Nucleus accumbens (tissue), 56 donors: Measurements from ENCODE around the gene CDC42.
"Not testable (repeated sequence)": the region's sequence is repeated elsewhere in the genome, so short reads cannot be mapped to it uniquely, and the experiment has no call there.

Experiments used
- DNase-seq, 56 donors: peaks; one replicate each; lab custom pipeline; 2025; lab: John Stamatoyannopoulos, UW

CDC42 gene

DNA sequence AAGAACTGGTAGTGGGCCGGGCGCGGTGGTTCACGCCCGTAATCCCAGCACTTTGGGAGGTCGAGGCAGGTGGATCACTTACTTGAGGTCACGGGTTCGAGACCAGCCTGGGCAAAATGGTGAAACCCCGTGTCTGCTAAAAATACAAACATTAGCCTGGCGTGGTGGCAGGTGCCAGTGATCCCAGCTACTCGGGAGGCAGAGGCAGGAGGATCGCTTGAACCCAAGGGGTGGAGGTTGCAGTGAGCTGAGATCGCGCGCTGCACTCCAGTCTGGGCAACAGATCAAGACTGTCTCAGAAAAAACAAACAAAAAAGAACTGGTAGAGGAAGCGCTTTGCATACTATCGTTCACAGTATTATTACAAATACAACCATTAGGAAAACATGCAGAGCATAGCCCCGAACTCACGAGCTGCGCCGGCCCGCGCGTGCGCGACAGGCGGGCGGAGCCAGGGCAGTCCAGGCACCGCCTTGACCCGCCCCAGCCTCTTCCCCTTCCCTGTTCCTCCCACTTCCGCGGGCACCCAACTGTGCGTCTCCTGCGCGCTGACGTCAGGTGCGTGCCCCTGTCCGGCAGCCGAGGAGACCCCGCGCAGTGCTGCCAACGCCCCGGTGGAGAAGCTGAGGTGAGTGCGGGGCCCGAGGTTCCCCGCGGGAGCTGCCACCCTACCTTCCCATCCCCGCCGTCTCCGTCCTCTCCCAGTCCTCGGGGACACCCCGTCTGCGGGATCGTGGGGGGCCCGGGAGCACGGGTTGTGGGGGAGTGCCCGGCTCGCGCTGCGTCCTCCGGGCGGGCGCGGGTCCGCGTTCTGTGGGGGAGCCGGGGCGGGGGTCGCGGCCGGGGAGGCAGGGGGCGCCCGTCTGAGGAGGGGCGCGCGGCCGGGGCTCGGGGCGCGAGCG, at the start of gene CDC42:
CDC42 (plus strand) TSS at position 595 of the 902 bp plus-strand sequence. CDS start 25,770 bp downstream, outside the sequence.
- DNase-seq, result peak; percentile 62 to 98 (median 93)

GRCh38 chr1:22002875-22003274, 49.6 kb upstream of the CDC42 start:
- not testable (repeated sequence) for DNase-seq

DNA sequence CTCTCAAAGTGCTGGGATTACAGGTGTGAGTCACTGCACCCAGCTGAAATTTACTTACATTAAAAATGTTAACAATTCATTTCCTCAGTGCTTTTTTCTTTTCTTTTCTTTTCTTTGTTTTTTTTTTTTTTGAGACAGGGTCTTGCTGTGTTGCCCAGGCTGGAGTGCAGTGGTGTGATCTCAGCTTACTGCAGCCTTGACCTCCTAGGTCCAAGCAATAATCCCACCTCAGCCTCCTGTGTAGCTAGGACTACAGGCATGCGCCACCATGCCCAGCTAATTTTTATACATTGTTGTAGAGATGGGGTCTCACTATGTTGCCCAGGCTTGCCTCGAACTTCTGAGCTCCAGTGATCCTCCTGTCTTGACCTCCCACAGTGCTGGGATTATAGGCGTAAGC, 48.5 kb upstream of the CDC42 start:
- not testable (repeated sequence) for DNase-seq

- DNase-seq, result peak in 11 of 56 donors; percentile 1 to 39 (median 9)
Measured at GRCh38 chr1:22005261-22006149, 47.0 kb upstream of the CDC42 start.

GRCh38 chr1:22006736-22007135, 45.8 kb upstream of the CDC42 start:
- not testable (repeated sequence) for DNase-seq

DNA sequence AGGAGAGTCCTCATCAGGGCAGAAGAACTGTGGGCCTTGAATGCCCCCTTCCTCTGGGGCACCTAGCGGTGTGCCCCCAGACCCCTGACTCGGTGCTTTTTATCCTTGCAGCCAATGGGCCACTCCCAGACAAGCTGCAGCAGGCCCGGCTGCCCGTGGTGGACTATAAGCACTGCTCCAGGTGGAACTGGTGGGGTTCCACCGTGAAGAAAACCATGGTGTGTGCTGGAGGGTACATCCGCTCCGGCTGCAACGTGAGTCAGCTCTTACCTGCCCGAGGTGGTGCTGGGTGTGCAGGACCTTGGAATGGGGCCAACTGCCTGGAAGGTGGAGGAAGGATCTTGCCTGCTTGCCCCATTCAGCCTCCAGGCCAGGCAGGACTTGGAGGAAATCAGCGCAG, 45.2 kb upstream of the CDC42 start:
- not testable (repeated sequence) for DNase-seq

- DNase-seq, result not testable (repeated sequence)
Measured at GRCh38 chr1:22009566-22009965, 42.9 kb upstream of the CDC42 start.

GRCh38 chr1:22012752-22013151, 39.8 kb upstream of the CDC42 start:
- not testable (repeated sequence) for DNase-seq

DNA sequence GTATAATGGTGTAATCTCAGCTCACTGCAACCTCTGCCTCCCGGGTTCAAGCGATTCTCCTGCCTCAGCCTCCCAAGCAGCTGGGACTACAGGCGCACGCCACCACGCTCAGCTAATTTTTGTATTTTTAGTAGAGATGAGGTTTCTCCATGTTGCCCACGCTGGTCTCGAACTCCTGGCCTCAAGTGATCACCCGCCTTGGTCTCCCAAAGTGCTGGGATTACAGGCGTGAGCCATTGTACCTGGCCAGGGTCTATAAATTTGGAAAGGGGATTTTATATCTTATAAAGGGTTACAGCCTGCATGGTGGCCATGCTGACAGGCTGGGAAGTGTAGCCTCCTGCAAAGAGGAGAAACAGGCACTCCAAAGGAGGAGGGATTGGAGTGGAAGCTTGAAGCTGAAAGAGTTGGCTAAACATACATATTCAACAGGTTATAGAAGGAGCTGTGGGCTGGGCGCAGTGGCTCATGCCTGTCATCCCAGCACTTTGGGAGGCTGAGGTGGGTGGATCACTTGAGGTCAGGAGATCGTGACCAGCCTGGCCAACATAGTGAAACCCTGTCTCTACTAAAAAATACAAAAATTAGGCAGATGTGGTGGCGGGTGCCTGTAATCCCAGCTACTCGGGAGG, 37.8 kb upstream of the CDC42 start:
- DNase-seq, result not testable (repeated sequence)

DNA sequence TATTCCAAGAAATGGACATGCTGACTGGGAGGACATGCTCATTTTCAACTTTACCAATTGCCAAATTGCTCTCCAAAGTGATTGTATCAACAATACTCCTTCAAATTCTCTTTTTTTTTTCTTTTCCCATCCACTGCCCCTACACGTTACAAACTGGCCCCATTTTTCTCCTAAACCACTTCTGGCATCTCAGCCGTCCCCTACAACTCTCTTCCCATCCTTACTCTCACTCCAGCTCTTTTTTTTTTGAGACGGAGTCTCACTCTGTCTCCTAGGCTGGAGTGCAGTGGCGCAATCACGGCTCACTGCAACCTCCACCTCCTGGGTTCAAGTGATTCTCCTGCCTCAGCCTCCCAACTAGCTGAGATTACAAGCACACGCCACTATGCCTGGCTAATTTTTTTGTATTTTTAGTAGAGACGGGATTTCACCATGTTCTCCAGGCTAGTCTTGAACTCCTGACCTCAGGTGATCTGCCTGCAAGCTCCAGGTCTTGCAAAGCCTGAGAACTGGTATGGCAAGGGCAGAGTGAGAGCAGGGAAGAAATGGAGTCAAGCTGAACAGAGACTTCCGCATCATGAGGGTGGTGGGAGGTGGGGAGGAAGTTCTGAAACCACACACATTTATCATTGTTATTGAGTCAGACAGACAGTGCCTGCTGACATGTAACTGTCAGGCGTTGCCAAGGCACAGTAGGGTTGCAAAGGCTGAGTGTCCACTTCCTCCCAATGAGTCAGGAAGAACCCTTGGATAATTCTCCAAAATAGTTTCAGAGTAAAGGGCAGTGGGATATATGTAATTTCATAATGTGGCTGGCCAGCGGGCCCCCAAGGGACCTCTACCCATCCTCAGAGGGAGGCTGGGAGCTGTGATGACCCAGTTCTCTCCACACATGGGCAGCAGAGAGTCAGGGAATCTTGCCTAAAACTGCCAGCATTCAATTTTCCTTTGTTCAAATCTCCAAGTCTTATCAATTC, 33.6 kb upstream of the CDC42 start:
- DNase-seq, result peak in 1 of 56 donors; percentile 1

GRCh38 chr1:22021061-22021460, 31.4 kb upstream of the CDC42 start:
- no peak for DNase-seq

- peak in 36 of 56 donors; percentile 21 to 83 (median 58) for DNase-seq
Measured at GRCh38 chr1:22024485-22025367, 27.8 kb upstream of the CDC42 start.

- DNase-seq, result peak; percentile 33 to 93 (median 80)
Measured at GRCh38 chr1:22025368-22026155, 26.9 kb upstream of the CDC42 start.

GRCh38 chr1:22026924-22027289, 25.6 kb upstream of the CDC42 start:
- DNase-seq, result no peak

- DNase-seq, result no peak
Measured at GRCh38 chr1:22030057-22030456, 22.5 kb upstream of the CDC42 start.

GRCh38 chr1:22030473-22030872, 22.0 kb upstream of the CDC42 start:
- DNase-seq, result no peak

DNA sequence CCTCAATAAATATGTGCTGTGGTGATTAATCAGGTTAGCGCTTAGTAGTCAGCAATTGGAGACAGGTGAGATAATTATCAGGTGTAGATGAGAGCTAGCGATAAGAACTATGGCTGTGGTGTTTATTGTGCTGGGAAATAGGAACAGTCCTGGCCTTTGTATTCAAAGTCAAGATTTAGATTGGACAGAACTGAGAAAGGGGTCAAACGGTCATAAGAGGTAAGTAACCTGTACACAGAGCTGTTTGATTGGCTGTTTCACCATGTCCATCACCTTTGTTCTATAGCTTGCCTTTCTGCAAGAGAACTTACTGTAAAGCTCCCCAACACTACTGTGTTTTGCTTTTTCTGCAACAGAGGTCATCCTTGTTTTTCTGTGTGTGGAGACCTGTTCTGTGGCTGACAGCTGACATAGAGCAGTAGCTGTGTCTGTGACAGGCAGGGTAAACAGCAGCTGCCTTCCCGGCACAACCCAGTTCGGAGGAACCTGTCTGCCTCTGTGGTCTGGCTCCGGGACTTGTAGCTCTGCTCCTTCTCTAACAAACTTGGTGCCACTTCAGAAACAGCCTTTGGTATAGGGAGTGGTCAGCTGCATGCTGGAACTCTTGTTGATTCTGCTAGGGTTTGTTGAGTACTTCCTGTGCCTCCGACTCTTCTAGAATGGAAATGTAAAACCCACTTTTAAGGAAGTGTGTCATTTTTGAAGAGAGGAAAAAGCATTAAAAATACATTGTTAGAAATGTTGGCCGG, 21.1 kb upstream of the CDC42 start:
- DNase-seq, result no peak
